ENCODE results near the gene HRC. TPM values are rescaled to one million over a fixed set of nuclear protein-coding genes. Genes with fewer than 3 reads are reported as not detected.

The HRC gene, protein sequence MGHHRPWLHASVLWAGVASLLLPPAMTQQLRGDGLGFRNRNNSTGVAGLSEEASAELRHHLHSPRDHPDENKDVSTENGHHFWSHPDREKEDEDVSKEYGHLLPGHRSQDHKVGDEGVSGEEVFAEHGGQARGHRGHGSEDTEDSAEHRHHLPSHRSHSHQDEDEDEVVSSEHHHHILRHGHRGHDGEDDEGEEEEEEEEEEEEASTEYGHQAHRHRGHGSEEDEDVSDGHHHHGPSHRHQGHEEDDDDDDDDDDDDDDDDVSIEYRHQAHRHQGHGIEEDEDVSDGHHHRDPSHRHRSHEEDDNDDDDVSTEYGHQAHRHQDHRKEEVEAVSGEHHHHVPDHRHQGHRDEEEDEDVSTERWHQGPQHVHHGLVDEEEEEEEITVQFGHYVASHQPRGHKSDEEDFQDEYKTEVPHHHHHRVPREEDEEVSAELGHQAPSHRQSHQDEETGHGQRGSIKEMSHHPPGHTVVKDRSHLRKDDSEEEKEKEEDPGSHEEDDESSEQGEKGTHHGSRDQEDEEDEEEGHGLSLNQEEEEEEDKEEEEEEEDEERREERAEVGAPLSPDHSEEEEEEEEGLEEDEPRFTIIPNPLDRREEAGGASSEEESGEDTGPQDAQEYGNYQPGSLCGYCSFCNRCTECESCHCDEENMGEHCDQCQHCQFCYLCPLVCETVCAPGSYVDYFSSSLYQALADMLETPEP
- total RNA-seq: 1 to 10 TPM in 2 of 4 donors, under 1 TPM in 2; 0.49 to 3.8 (median 1.7) TPM

DNA sequence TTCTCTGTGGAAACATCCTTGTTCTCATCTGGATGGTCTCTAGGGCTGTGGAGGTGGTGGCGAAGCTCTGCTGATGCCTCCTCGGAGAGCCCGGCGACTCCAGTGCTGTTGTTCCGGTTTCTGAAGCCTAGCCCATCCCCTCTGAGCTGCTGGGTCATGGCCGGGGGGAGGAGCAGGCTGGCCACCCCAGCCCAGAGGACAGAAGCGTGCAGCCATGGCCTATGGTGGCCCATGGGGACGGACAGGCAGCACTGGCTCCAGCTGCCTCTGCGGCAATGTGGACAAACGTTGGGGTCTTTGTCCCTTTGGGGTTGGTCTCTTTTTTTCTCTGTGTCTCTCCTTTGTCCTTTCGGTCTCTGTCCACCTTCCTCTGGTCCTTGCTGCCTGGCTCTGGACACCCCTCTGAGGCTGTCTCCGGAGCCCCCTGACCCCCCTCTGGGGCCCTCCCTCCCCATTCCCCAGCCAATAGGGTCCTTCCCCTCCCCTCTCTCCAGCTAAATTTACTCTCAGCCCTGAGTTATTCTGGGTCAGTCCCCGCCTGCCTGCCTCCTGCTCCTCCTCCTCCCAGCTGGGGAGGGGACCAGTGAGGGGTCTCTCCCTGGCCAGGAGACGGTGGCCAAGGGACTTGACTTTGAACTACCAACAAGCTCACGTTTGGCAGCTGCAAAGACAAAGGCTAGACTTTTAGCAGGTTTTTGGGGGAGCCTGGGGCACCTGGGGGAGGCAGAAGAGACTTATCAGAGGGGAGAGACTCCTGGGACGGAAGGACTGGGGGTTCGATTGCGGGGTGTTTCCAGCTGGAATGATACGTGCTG is at the start of gene HRC:
Gene HRC (minus strand): TSS at position 392 of the 815 bp plus-strand sequence. CDS start 159 bp downstream, at position 233.
- TF ChIP-seq, protein P1, sequence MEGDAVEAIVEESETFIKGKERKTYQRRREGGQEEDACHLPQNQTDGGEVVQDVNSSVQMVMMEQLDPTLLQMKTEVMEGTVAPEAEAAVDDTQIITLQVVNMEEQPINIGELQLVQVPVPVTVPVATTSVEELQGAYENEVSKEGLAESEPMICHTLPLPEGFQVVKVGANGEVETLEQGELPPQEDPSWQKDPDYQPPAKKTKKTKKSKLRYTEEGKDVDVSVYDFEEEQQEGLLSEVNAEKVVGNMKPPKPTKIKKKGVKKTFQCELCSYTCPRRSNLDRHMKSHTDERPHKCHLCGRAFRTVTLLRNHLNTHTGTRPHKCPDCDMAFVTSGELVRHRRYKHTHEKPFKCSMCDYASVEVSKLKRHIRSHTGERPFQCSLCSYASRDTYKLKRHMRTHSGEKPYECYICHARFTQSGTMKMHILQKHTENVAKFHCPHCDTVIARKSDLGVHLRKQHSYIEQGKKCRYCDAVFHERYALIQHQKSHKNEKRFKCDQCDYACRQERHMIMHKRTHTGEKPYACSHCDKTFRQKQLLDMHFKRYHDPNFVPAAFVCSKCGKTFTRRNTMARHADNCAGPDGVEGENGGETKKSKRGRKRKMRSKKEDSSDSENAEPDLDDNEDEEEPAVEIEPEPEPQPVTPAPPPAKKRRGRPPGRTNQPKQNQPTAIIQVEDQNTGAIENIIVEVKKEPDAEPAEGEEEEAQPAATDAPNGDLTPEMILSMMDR (IDR thresholded peaks at IDR 0.05; ENCODE audit: low read depth): no peak

DNA sequence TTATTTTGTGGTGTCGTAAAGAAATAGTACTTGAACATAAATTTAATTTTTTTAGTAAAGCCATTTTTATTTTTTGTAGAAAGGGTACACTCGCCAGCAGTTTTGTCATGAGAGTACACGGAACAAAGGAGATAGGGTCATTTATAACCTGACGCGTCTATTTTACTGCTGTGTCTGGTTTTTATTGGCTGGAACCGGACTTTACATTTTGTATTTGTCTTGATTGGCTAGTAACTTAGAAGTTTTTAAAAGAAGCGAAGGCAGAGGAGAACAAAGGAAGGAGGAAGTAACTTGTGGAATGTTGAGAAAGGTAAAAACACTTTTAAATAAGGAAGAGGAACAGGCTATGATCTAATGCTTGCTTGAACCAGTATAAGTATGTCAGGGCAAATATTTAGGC is 45.8 kb upstream of the HRC start:
- TF ChIP-seq, protein P1 (IDR thresholded peaks at IDR 0.05; ENCODE audit: low read depth): no peak

DNA sequence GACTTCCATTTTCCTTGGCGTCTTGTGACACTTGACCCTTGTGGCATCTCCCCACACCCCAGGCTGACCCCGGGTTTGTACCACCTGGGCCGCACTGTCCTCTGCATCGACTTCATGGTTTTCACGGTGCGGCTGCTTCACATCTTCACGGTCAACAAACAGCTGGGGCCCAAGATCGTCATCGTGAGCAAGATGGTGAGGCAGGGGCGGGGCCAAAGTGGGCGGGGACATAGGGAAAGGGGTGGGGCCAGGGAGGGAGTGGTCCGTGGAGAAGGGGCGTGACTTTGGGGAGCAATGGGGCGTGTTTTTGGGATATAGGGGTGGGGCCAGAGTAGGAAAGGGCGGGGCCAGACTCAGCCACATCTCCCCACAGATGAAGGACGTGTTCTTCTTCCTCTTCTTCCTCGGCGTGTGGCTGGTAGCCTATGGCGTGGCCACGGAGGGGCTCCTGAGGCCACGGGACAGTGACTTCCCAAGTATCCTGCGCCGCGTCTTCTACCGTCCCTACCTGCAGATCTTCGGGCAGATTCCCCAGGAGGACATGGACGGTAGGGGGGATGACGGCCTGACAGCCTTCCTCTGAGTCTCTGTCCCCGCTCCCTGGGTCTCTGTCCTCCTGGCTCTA is 45.2 kb upstream of the HRC start:
- TF ChIP-seq, protein P1 (IDR thresholded peaks at IDR 0.05; ENCODE audit: low read depth): no peak

DNA sequence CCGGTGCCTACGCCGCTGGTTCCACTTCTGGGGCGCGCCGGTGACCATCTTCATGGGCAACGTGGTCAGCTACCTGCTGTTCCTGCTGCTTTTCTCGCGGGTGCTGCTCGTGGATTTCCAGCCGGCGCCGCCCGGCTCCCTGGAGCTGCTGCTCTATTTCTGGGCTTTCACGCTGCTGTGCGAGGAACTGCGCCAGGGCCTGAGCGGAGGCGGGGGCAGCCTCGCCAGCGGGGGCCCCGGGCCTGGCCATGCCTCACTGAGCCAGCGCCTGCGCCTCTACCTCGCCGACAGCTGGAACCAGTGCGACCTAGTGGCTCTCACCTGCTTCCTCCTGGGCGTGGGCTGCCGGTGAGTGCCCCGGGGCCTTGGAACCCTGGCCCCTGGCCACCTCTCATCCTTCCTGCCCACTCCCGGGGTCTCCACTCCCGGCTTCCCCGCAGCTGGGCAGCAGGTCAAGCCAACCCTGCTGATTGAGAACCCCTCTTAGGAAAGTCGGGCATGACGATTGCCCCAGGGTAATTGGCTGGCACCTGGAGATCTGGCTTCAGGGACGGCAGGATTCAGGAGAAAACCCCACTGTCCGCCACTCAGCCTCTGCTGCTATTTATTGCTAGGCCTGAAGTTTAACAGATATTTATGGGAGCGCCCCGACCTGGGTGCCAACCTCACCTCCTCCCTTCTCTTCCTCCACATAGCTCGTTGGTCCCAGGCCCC is 41.5 kb upstream of the HRC start:
- TF ChIP-seq, protein P1 (IDR thresholded peaks at IDR 0.05; ENCODE audit: low read depth): no peak

DNA sequence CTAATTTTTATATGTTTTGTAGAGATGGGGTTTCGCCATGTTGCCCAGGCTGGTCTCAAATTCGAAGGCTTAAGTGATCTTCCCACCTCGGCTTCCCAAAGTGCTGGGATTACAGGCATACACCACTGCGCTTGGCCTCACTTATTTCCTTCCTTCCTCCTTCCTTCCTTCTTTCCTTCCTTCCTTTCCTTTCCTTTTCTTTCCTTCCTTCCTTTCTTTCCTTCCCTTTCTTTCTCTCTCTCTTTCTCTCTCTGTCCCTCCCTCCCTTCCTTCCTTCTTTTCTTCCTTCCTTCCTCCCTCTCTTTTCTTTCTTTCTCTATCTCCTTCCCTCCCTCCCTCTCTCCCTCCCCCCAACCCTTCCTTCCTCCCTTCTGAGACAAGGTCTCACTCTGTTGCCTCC is 39.2 kb upstream of the HRC start:
- TF ChIP-seq, protein P1 (IDR thresholded peaks at IDR 0.05; ENCODE audit: low read depth): no peak

DNA sequence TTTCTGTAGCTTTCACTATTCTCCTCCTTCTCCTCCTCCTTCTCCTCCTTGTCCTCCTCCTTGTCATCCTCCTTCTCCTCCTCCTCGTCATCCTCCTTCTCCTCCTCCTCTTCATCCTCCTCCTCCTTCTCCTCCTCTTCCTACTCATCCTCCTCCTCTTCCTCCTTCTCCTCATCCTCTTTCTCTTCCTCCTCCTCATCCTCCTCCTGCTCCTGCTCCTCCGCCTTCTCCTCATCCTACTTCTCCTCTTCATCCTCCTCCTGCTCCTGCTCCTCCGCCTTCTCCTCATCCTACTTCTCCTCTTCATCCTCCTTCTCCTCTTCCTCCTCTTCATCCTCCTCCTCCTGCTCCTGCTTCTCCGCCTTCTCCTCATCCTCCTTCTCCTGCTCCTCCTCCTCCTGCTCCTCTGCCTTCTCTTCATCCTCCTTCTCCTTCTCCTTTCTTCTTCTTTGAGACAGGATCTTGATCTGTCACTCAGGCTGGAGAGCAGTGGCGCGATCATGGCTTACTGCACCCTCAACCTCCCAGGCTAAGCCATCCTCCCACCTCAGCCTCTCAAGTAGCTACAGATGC is 38.7 kb upstream of the HRC start:
- TF ChIP-seq, protein P1 (IDR thresholded peaks at IDR 0.05; ENCODE audit: low read depth): no peak
